Measurements from ENCODE around the gene CLDND1.

The CLDND1 gene

GRCh38 chr3:98557324-98558010, 34.8 kb upstream of the CLDND1 start:
- H3K4me3 ChIP-seq (ENCODE audit: low read length), result no peak overlapping the region
- H3K4me1 ChIP-seq (ENCODE audit: control insufficient read depth, insufficient read depth, low read length), result no peaks in the 10 kb centered on the region
- H3K27me3 ChIP-seq (ENCODE audit: control insufficient read depth, insufficient read depth, low read length), result no peaks in the 10 kb centered on the region
- H3K9ac ChIP-seq (ENCODE audit: low read length), result no peak overlapping the region
- H3K27ac ChIP-seq (ENCODE audit: low read depth, low read length), result no peak overlapping the region
- H3K36me3 ChIP-seq (ENCODE audit: control insufficient read depth, insufficient read depth, low read length), result no peaks in the 10 kb centered on the region

GRCh38 chr3:98556164-98557130, 33.7 kb upstream of the CLDND1 start:
- Histone ChIP-seq H3K4me1 (ENCODE audit: control insufficient read depth, insufficient read depth, low read length) (no peaks in the 10 kb centered on the region), H3K9ac (ENCODE audit: low read length) (no peak overlapping the region), H3K27ac (ENCODE audit: low read depth, low read length) (no peak overlapping the region), H3K36me3 (ENCODE audit: control insufficient read depth, insufficient read depth, low read length) (no peaks in the 10 kb centered on the region), H3K4me3 (ENCODE audit: low read length) (no peak overlapping the region), H3K27me3 (ENCODE audit: control insufficient read depth, insufficient read depth, low read length) (no peaks in the 10 kb centered on the region)

GRCh38 chr3:98555025-98555379, 32.3 kb upstream of the CLDND1 start:
- H3K36me3 ChIP-seq (ENCODE audit: control insufficient read depth, insufficient read depth, low read length), result no peaks in the 10 kb centered on the region
- H3K27ac ChIP-seq (ENCODE audit: low read depth, low read length), result no peak overlapping the region
- H3K4me3 ChIP-seq (ENCODE audit: low read length), result no peak overlapping the region
- no peak overlapping the region for H3K9ac ChIP-seq (ENCODE audit: low read length)
- no peaks in the 10 kb centered on the region for H3K27me3 ChIP-seq (ENCODE audit: control insufficient read depth, insufficient read depth, low read length)
- H3K4me1 ChIP-seq (ENCODE audit: control insufficient read depth, insufficient read depth, low read length), result no peaks in the 10 kb centered on the region

DNA sequence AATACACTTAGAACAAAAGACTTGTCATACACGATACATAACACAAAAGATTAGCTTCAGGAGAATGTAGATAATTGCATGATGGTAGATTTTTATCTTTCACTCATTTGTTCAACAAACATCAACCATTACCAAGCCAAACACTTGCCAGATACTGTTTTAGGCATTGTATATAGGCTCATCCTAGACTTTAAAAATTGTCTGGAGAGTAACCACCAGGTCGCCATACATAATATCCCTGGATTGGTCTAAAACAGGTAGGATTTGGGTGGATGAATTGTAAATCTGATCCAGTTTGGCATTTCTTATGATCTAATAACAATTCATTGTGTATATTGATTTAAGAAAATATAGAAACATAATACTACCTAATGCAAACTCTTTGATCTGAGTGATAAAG, 31.9 kb upstream of the CLDND1 start:
- no peaks in the 10 kb centered on the region for H3K27me3 ChIP-seq (ENCODE audit: control insufficient read depth, insufficient read depth, low read length)
- H3K4me1 ChIP-seq (ENCODE audit: control insufficient read depth, insufficient read depth, low read length), result no peaks in the 10 kb centered on the region
- H3K4me3 ChIP-seq (ENCODE audit: low read length), result no peak overlapping the region
- no peaks in the 10 kb centered on the region for H3K36me3 ChIP-seq (ENCODE audit: control insufficient read depth, insufficient read depth, low read length)
- no peak overlapping the region for H3K9ac ChIP-seq (ENCODE audit: low read length)
- H3K27ac ChIP-seq (ENCODE audit: low read depth, low read length), result no peak overlapping the region

DNA sequence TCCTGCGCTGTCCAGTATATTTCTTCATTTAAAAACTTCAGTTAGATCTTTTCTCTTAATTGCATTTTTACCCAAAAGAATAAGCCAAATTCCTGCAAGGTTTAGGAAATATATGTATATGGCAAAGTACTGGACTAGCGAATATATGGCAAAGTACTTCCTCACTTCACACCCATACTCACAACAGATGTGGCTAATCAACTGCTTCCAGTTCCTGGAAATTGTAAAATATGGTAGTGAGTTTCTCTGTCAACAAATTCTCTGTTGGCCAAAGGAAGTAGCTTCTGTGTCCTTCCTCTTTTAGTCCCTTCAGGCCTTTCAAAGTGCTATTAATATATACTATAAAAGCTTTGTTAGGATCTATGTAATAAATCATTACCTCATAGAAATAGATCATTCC, 31.1 kb upstream of the CLDND1 start:
- H3K4me1 ChIP-seq (ENCODE audit: control insufficient read depth, insufficient read depth, low read length), result no peaks in the 10 kb centered on the region
- no peaks in the 10 kb centered on the region for H3K36me3 ChIP-seq (ENCODE audit: control insufficient read depth, insufficient read depth, low read length)
- H3K4me3 ChIP-seq (ENCODE audit: low read length), result no peak overlapping the region
- no peak overlapping the region for H3K27ac ChIP-seq (ENCODE audit: low read depth, low read length)
- no peak overlapping the region for H3K9ac ChIP-seq (ENCODE audit: low read length)
- H3K27me3 ChIP-seq (ENCODE audit: control insufficient read depth, insufficient read depth, low read length), result no peaks in the 10 kb centered on the region

DNA sequence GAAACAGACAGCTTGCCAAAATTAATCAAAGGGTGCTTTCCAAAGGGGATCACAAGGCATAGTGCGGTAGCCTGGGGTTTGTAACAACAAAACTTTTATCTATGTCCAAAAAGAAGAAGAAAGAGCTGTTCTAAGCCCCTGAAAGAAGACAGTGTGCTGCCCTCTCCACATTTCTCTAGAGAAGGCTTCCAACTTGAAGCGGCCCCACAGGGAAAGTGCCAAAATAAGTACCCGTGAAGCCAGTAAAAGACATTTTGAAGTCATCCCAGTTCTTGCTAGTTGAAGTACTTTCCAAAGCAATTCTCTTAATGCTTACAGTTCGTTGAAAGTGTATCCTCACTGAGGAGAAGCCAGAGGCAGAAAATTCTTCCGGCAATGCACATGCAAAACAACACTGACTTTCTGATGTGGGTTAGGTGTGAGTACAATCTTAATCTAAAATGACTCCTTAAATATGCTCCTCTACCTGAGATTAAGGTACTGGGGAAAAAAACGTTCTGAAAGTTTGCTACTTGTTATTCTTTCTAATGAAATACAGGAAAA, 30.4 kb upstream of the CLDND1 start:
- H3K4me1 ChIP-seq (ENCODE audit: control insufficient read depth, insufficient read depth, low read length), result no peaks in the 10 kb centered on the region
- no peak overlapping the region for H3K27ac ChIP-seq (ENCODE audit: low read depth, low read length)
- H3K4me3 ChIP-seq (ENCODE audit: low read length), result no peak overlapping the region
- no peak overlapping the region for H3K9ac ChIP-seq (ENCODE audit: low read length)
- H3K36me3 ChIP-seq (ENCODE audit: control insufficient read depth, insufficient read depth, low read length), result no peaks in the 10 kb centered on the region
- H3K27me3 ChIP-seq (ENCODE audit: control insufficient read depth, insufficient read depth, low read length), result no peaks in the 10 kb centered on the region

DNA sequence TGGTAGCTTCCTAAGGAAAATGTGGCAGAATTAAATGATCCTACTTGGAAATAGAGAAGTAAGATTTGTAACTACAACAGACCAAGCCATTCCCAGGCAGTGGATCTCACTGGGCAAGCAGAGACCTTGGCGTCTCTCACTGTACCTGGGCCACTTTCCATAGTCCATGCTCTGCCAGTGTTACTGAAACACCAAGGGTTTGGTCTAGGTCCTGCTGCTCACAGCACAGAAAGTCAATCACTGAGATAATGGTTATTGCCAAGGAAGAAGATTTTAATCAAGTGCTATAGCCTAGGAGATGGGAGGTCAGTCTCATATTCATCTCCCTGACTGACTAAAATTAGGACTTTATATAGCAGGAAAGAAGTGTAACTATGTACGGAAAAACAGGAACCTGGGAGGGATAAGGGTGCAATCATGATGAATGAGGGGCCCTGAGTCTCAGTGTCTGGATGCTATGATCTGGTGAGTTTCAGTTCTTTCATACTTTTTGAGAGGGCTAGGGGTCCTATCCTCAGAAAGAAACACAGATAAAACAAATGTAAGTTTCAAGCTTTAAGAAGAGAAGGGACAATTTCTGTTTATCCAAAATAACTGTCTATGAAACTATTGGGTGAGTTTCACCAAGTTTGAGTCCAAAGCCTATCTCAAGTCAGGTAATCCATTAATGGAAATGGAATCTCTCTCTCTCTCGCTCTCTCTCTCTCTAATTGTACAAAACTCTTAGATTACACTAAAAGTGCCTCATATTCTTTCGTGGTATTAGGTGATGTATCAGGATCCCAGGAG, 29.7 kb upstream of the CLDND1 start:
- H3K9ac ChIP-seq (ENCODE audit: low read length), result no peak overlapping the region
- no peaks in the 10 kb centered on the region for H3K36me3 ChIP-seq (ENCODE audit: control insufficient read depth, insufficient read depth, low read length)
- no peaks in the 10 kb centered on the region for H3K4me1 ChIP-seq (ENCODE audit: control insufficient read depth, insufficient read depth, low read length)
- H3K27ac ChIP-seq (ENCODE audit: low read depth, low read length), result no peak overlapping the region
- no peak overlapping the region for H3K4me3 ChIP-seq (ENCODE audit: low read length)
- no peaks in the 10 kb centered on the region for H3K27me3 ChIP-seq (ENCODE audit: control insufficient read depth, insufficient read depth, low read length)

GRCh38 chr3:98551754-98552153, 29.1 kb upstream of the CLDND1 start:
- no peak overlapping the region for H3K27ac ChIP-seq (ENCODE audit: low read depth, low read length)
- H3K27me3 ChIP-seq (ENCODE audit: control insufficient read depth, insufficient read depth, low read length), result no peaks in the 10 kb centered on the region
- no peak overlapping the region for H3K9ac ChIP-seq (ENCODE audit: low read length)
- H3K4me1 ChIP-seq (ENCODE audit: control insufficient read depth, insufficient read depth, low read length), result no peaks in the 10 kb centered on the region
- no peaks in the 10 kb centered on the region for H3K36me3 ChIP-seq (ENCODE audit: control insufficient read depth, insufficient read depth, low read length)
- no peak overlapping the region for H3K4me3 ChIP-seq (ENCODE audit: low read length)

- H3K9ac ChIP-seq (ENCODE audit: low read length), result no peak overlapping the region
- H3K36me3 ChIP-seq (ENCODE audit: control insufficient read depth, insufficient read depth, low read length), result no peaks in the 10 kb centered on the region
- no peak overlapping the region for H3K4me3 ChIP-seq (ENCODE audit: low read length)
- no peaks in the 10 kb centered on the region for H3K4me1 ChIP-seq (ENCODE audit: control insufficient read depth, insufficient read depth, low read length)
- no peaks in the 10 kb centered on the region for H3K27me3 ChIP-seq (ENCODE audit: control insufficient read depth, insufficient read depth, low read length)
- no peak overlapping the region for H3K27ac ChIP-seq (ENCODE audit: low read depth, low read length)
Measured at GRCh38 chr3:98551236-98551635, 28.5 kb upstream of the CLDND1 start.

DNA sequence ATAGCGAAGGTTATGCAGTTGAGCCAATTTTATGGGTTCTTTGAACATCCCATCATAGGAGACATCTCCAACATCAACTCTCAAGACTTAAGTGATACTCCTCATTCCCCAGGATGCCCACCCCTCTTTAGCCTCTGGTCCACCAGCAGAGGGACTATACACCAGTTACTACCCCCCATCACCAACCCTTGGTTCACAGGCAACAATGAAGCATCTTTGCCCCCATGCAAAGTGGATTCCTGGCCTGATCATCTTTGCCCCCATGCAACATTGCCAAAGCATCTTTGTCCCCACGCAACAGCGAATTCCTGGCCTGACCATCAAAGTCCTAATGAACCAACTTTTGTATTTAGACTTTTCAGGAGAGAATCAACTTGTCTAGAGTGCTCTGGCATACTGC, 28.1 kb upstream of the CLDND1 start:
- H3K27ac ChIP-seq (ENCODE audit: low read depth, low read length), result no peak overlapping the region

DNA sequence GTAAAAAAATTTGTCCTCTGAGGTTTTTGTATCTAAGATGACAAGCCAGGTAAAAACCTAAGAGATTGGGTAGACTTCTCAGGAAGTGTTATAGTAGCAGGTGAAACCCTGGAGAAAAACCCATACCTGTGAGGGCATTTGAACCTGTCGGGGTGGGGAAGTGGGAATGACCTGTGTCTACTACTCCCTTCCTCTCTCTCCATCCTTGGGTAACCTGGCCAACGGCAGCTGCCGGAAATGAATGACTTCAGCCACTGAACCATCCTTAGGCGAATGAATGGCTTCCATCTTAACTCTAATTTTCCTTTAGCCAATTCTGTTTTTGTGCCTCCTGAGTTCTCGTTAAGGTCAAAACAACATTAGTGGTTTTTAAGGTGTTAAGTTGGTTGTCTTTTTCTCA, 25.8 kb upstream of the CLDND1 start:
- Histone ChIP-seq H3K27ac (ENCODE audit: low read depth, low read length) (no peak overlapping the region), H3K4me3 (ENCODE audit: low read length) (no peak overlapping the region), H3K27me3 (ENCODE audit: control insufficient read depth, insufficient read depth, low read length) (no peaks in the 10 kb centered on the region), H3K4me1 (ENCODE audit: control insufficient read depth, insufficient read depth, low read length) (no peaks in the 10 kb centered on the region), H3K36me3 (ENCODE audit: control insufficient read depth, insufficient read depth, low read length) (no peaks in the 10 kb centered on the region), H3K9ac (ENCODE audit: low read length) (no peak overlapping the region)

More for the DNA sequence above, 28.1 kb upstream of the CLDND1 start:
- Histone ChIP-seq H3K36me3 (ENCODE audit: control insufficient read depth, insufficient read depth, low read length) (no peaks in the 10 kb centered on the region), H3K4me3 (ENCODE audit: low read length) (no peak overlapping the region), H3K27me3 (ENCODE audit: control insufficient read depth, insufficient read depth, low read length) (no peaks in the 10 kb centered on the region), H3K9ac (ENCODE audit: low read length) (no peak overlapping the region), H3K4me1 (ENCODE audit: control insufficient read depth, insufficient read depth, low read length) (no peaks in the 10 kb centered on the region)

DNA sequence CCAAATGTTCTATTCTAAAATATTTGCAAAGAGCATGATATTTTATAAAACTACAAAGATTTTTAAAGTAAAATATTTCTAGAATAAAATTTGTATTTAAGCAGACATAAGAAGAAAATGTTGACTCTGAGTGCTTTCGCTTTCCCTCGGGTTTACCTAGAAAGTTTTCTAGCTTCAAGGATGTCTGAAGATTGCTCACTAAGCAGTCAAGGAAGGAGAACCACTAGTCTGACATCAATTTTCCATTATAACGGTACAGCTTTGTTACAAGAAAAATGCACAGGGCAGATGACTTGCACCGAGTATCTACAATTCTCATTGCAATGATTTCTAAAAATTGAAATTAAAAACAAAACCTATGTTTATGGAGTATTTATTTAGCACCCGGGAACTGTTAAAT, 23.2 kb upstream of the CLDND1 start:
- no peak overlapping the region for H3K27ac ChIP-seq (ENCODE audit: low read depth, low read length)
- no peaks in the 10 kb centered on the region for H3K36me3 ChIP-seq (ENCODE audit: control insufficient read depth, insufficient read depth, low read length)
- no peak overlapping the region for H3K4me3 ChIP-seq (ENCODE audit: low read length)
- H3K9ac ChIP-seq (ENCODE audit: low read length), result no peak overlapping the region
- no peaks in the 10 kb centered on the region for H3K4me1 ChIP-seq (ENCODE audit: control insufficient read depth, insufficient read depth, low read length)
- no peaks in the 10 kb centered on the region for H3K27me3 ChIP-seq (ENCODE audit: control insufficient read depth, insufficient read depth, low read length)

Measured in rectal smooth muscle tissue (tissue), 1 donor.